GM19455 (cell line): ENCODE measurements around the gene CIAO2B.

Source experiments
- ATAC-seq: cut with Tn5 transposase; IDR thresholded peaks from one replicate; pipeline ENCODE4 v1.9.1; 2021; ENCODE audit not compliant: unreplicated experiment

CIAO2B gene

GRCh38 chr16:66921729-66922450 lies 12.3 kb downstream of the CIAO2B start:
- ATAC-seq = no peak

GRCh38 chr16:66920924-66921680 lies 13.1 kb downstream of the CIAO2B start:
- no peak for ATAC-seq

- ATAC-seq = no peak
Measured at GRCh38 chr16:66920299-66920590, 14.0 kb downstream of the CIAO2B start.

- ATAC-seq = no peak
Measured at GRCh38 chr16:66919569-66920298, 14.5 kb downstream of the CIAO2B start.

- no peak for ATAC-seq
Measured at GRCh38 chr16:66918803-66919568, 15.2 kb downstream of the CIAO2B start, which contains the start of gene CDH16. Gene CDH16, minus strand, starts transcription at chr16:66918885. Its CDS starts 820 bp downstream, at chr16:66918065.

GRCh38 chr16:66918355-66918754 lies 15.8 kb downstream of the CIAO2B start:
- no peak for ATAC-seq

GRCh38 chr16:66917741-66918140 lies 16.5 kb downstream of the CIAO2B start:
- no peak for ATAC-seq

GRCh38 chr16:66916518-66916917 lies 17.7 kb downstream of the CIAO2B start:
- ATAC-seq = no peak

GRCh38 chr16:66915041-66915440 lies 19.2 kb downstream of the CIAO2B start:
- ATAC-seq = no peak

- ATAC-seq = no peak
Measured at GRCh38 chr16:66914541-66914940, 19.7 kb downstream of the CIAO2B start.

GRCh38 chr16:66913711-66914110 lies 20.5 kb downstream of the CIAO2B start:
- ATAC-seq = no peak

GRCh38 chr16:66913081-66913480 lies 21.1 kb downstream of the CIAO2B start:
- ATAC-seq = no peak

- ATAC-seq = no peak
Measured at GRCh38 chr16:66911801-66912200, 22.4 kb downstream of the CIAO2B start.

GRCh38 chr16:66911112-66911511 lies 23.1 kb downstream of the CIAO2B start:
- ATAC-seq = no peak

- ATAC-seq = no peak
Measured at GRCh38 chr16:66910175-66910940, 23.8 kb downstream of the CIAO2B start.

GRCh38 chr16:66908762-66909559 lies 25.2 kb downstream of the CIAO2B start:
- no peak for ATAC-seq

GRCh38 chr16:66908116-66908515 lies 26.1 kb downstream of the CIAO2B start:
- no peak for ATAC-seq

GRCh38 chr16:66906916-66907836 lies 27.0 kb downstream of the CIAO2B start:
- no peak for ATAC-seq
